Measurements from ENCODE around the gene CCDC146. TPM values are rescaled to one million over a fixed set of nuclear protein-coding genes. Genes with fewer than 3 reads are reported as not detected.

CCDC146 gene
- total RNA-seq, 1 donor from 2014 or later: 20.6 TPM

DNA sequence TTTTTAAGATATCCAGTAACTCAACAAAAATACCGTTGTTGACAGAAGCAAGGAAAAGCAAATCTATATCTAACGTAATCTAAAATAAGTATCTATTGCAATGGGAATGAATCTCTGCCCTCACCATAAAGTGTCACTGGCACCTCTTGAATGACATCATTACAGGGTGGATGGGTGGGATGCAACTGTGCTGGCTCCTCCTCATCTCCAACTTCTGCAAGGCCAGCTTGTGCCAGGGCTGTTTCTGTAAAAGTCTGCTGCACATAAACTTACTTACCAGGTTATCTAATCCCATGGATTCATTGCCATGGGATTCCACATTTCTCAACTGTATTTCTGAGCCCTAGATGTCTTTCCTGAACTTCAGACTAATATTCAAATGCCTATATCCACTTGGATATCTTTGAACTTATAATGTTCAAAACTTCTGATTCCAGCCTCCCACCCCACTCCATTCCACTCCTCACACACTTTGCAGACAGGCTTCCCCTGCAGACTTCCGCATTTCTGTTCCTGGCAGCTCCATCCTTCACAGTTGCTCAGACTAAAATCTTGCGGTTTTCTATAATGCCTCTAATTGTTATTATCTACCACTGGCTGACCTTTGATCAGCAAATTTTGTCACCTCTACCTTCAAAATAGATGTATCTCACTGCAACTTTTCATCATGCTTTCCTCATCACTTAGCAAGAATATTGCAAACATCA lies 66.5 kb downstream of the CCDC146 start:
- TF ChIP-seq POLR2AphosphoS5 (IDR thresholded peaks at IDR 0.05; ENCODE audit: insufficient read depth in 1 of 2, low read depth in 1 of 2) (no peak), POLR2A (IDR thresholded peaks at IDR 0.05) (no peak)
- TF ChIP-seq, protein P1, sequence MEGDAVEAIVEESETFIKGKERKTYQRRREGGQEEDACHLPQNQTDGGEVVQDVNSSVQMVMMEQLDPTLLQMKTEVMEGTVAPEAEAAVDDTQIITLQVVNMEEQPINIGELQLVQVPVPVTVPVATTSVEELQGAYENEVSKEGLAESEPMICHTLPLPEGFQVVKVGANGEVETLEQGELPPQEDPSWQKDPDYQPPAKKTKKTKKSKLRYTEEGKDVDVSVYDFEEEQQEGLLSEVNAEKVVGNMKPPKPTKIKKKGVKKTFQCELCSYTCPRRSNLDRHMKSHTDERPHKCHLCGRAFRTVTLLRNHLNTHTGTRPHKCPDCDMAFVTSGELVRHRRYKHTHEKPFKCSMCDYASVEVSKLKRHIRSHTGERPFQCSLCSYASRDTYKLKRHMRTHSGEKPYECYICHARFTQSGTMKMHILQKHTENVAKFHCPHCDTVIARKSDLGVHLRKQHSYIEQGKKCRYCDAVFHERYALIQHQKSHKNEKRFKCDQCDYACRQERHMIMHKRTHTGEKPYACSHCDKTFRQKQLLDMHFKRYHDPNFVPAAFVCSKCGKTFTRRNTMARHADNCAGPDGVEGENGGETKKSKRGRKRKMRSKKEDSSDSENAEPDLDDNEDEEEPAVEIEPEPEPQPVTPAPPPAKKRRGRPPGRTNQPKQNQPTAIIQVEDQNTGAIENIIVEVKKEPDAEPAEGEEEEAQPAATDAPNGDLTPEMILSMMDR (IDR thresholded peaks at IDR 0.05): no peak
- no peak overlapping the region for H3K4me3 ChIP-seq
- H3K36me3 ChIP-seq: no peaks in the 10 kb centered on the region
- intact Hi-C loops (cut with DNase I): no loop called here
- H3K9me3 ChIP-seq: no peaks in the 10 kb centered on the region
- H3K4me1 ChIP-seq: peaks cover 15% of the 10 kb centered on the region
- DNase-seq (ENCODE audit: extremely low spot score in 2 of 2): no peak
- H3K27ac ChIP-seq: no peak overlapping the region
- no peaks in the 10 kb centered on the region for H3K27me3 ChIP-seq

DNA sequence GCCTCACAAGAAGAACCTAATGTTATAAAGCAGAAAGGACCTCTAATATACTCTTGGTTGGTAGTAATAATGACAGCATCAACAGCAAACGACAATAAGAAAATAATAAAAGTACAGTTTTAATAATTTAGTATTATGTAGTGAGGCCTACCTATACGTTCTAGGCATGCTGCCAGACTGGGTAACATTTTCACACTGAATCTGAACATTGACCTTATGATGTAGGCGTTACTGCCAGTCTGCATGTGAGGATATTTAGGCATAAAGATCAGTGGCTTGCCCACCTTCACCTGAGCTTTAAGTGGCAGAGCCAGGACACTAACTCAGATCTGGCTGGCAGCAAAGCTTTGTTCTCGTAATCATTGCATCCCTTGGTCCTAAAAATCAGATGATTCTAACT lies 74.7 kb downstream of the CCDC146 start:
- H3K27ac ChIP-seq: no peak overlapping the region
- TF ChIP-seq, protein P1 (IDR thresholded peaks at IDR 0.05): no peak
- TF ChIP-seq POLR2AphosphoS5 (IDR thresholded peaks at IDR 0.05; ENCODE audit: insufficient read depth in 1 of 2, low read depth in 1 of 2) (no peak), POLR2A (IDR thresholded peaks at IDR 0.05) (no peak)
- no peaks in the 10 kb centered on the region for H3K27me3 ChIP-seq
- no peaks in the 10 kb centered on the region for H3K9me3 ChIP-seq
- intact Hi-C loops (cut with DNase I): no loop called here
- H3K4me1 ChIP-seq: peaks cover 13% of the 10 kb centered on the region
- DNase-seq (ENCODE audit: extremely low spot score in 2 of 2): no peak
- no peaks in the 10 kb centered on the region for H3K36me3 ChIP-seq
- H3K4me3 ChIP-seq: peak overlapping the region in 1 of 2 donors; percentile 38

DNA sequence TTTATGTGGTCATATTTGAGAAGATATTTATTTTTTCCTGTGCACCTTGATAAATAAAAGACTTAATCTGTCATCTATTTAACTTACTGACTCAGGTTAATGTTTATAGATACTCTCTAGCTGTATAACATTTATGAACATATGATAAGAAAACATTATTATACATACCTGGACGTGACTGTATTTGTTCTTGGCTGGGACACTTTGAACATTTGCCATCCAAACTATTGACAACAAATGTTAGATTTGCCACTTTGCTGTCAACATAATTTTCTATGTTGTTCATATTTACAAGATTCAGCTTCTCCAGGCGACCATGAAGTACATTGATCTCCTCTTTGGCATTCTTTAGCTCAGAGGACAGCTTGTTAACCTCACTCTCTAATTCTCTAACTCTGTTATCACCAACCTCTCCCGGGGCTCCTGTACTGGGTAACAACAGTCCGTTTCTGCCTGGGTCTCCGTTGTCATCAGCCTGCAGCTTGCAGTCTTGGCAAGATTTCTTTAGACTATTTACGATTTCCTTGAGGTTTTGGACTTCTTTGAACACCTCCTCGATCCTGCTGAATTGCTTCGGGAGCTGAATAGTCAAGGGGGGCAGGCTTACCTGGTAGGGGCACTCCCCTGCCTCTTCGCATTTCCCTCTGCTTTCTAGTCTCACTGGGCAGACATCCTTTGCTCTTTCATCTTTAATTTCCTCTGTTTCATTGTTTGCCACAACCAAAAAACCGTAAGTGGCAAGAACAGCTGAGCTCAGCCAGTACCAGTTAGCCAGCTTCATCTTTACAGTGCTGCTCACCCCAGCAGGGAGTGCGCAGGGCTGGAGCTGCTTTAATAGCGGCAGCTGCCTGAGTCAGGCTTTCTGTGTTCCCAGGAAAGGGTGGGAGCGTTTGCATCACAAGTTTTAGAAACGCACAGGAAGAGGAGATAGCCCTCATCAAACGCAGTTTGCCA lies 76.9 kb downstream of the CCDC146 start, which contains the start of gene FGL2:
FGL2 (minus strand) TSS at position 807 of the 954 bp plus-strand sequence; CDS start at position 781, 26 bp downstream.
- intact Hi-C loops (cut with DNase I): no loop called here
- no peaks in the 10 kb centered on the region for H3K9me3 ChIP-seq
- H3K4me1 ChIP-seq: peaks cover 13% of the 10 kb centered on the region
- no peak for DNase-seq (ENCODE audit: extremely low spot score in 2 of 2)
- peak within 1 kb of the TSS; percentile 38 to 40 for H3K4me3 ChIP-seq
- peak in 1 of 2 donors; percentile 19 for TF ChIP-seq POLR2A (IDR thresholded peaks at IDR 0.05)
- TF ChIP-seq POLR2AphosphoS5 (IDR thresholded peaks at IDR 0.05; ENCODE audit: insufficient read depth in 1 of 2, low read depth in 1 of 2): peak in 1 of 2 donors; percentile 52
- TF ChIP-seq, protein P1 (IDR thresholded peaks at IDR 0.05): no peak
- no peaks in the 10 kb centered on the region for H3K36me3 ChIP-seq
- H3K27me3 ChIP-seq: no peaks in the 10 kb centered on the region
- H3K27ac ChIP-seq: peak within 1 kb of the TSS; percentile 44

DNA sequence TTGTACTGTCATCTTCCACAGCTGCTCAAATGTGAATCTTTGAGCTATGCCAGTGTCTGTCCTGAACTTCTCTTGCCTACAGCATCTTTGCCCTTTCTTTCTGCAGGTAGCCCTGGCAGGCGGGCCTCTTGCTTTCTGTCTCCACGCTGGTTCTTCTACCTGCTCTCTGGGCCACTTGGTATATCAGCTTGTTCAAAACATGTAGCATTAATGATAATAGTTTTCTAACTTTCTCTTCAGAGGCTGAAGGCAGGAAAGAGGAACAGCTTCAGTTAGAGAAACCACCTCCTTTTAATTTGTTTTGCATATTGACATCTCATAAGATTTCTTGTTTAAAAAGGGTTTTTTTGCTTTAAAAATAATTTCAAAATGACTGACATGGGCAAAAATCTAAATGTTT lies 78.1 kb downstream of the CCDC146 start:
- DNase-seq (ENCODE audit: extremely low spot score in 2 of 2): no peak
- no peaks in the 10 kb centered on the region for H3K36me3 ChIP-seq
- H3K27ac ChIP-seq: no peak overlapping the region
- TF ChIP-seq, protein P1 (IDR thresholded peaks at IDR 0.05): no peak
- H3K27me3 ChIP-seq: no peaks in the 10 kb centered on the region
- no peaks in the 10 kb centered on the region for H3K9me3 ChIP-seq
- no peak overlapping the region for H3K4me3 ChIP-seq
- peaks cover 13% of the 10 kb centered on the region for H3K4me1 ChIP-seq
- intact Hi-C loops (cut with DNase I): no loop called here

Data from vagina (tissue), 2 donors.